GM18861 (cell line): ENCODE measurements around the gene SEPTIN5.

Source experiments
- ATAC-seq: cut with Tn5 transposase; IDR thresholded peaks from one replicate; pipeline ENCODE4 v1.9.1; 2021; ENCODE audit not compliant: unreplicated experiment

The SEPTIN5 gene

GRCh38 chr22:19747551-19747950 is 33.2 kb downstream of the SEPTIN5 start:
- ATAC-seq = no peak

DNA sequence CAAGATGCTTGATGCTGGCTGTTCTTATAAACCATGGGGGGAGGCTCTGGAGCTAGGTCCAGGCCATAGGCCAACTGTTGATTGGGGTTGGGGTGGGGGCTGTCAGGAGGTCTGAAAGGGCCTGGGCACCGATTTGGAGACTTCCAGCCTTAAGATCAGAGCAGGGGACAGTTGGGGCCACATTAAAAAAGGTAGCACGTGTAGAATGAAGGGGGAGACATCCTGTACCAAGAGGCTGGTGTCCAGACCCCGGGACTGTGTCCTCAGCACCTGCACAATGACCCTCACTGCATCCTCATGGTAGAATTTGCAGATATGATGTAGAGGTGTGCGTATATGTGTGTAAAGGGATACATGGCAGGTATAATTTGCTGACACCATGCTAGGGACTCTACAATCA is 33.8 kb downstream of the SEPTIN5 start:
- no peak for ATAC-seq

DNA sequence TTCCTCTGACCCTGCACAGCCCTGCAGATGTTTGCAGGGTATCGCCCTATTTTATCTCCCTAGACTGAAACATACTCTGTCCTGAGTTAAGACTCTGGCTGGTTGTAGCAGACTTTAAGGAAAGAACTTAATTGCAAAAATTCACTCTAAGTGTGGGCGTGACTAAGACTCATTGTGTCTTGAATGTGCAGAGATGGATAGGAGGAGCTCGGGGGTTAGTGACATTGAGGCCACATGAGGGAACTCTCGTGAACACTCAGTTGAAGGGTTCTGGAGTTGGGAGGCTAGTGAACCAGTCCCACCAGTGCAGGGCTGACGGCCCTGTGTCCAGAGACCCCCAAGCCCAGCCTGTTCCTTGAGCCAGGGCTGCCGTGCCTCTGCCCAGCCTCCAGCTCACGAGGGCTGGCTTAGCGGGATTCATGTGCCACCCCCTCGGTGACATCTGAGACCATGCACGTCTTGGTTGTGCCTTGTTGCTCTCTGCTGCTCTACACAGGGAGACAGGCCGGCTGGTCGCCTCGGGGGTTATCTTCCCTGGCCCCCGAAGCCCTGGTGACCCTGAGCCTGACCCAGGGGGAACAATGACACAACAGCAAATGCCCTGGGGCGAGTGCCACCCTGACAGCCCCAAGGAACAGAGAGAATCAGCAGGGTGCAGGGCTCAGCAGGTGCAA is 34.8 kb downstream of the SEPTIN5 start:
- ATAC-seq = no peak

DNA sequence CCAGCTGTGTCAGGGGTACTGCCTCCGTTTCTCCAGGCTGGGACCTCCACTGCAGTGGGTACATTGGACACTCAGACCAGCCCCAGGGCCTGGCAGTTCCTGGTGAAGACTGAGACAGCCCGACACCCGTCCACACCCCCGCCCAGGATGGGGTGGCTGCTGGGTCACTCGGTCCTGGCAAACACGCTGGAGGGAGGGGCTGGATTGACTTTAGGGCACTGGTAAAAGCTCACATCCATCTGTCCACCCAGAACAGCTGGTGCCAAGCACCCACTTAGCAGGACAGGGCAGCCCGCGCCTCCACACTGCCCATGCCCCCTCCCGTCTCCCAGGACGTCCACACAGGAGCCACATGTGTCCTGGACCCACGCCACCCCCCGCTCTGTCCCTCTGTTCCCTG is 35.6 kb downstream of the SEPTIN5 start:
- ATAC-seq = no peak

DNA sequence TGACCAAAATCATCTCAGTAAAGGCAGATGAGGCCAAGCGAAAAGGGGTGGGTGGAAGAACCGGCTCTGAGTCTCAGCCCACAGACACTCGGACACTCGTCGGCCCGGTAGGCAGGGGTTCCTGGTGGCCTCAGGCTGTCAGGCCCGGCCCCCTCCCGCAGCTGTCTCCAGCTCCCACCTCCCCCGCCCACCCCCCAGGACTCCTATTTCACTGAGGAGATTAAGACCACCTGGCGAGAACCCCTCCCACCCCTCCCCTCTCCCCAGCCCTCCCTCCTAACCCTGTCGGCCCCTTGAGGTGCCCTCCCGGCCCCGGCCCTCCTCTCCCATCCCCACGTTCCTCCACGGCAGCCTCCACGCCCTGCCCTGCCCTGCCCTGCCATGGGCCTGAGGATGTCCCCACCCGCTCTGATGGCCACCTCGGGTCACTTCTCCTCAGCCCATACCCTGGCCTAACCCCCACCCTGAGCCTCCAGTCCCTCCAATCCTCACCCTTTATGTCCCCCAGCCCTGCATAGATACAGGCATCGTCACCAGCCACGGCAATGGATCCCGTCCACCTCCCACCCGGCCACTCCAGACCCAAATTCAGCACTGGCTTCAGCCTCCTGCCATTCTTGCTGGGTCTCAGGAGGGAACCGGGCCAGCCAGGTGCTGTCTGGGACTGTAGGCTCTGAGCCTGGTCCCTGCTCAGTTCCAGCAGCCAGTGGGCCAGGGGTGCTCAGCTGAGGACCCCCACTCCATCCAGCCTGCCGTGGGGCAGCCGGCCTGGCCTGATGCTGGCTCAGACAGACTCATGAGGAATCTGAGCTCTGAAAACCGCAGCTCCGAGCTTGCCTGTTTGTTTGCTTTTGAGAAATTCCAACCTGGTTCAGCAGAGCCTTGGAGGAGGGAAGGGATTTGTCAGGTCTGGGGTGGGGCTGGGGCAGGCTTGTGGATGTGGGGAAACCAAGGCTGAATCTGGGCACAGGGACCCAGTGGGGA is 36.5 kb downstream of the SEPTIN5 start:
- no peak for ATAC-seq

- ATAC-seq = no peak
Measured at GRCh38 chr22:19751497-19752245, 37.4 kb downstream of the SEPTIN5 start.

DNA sequence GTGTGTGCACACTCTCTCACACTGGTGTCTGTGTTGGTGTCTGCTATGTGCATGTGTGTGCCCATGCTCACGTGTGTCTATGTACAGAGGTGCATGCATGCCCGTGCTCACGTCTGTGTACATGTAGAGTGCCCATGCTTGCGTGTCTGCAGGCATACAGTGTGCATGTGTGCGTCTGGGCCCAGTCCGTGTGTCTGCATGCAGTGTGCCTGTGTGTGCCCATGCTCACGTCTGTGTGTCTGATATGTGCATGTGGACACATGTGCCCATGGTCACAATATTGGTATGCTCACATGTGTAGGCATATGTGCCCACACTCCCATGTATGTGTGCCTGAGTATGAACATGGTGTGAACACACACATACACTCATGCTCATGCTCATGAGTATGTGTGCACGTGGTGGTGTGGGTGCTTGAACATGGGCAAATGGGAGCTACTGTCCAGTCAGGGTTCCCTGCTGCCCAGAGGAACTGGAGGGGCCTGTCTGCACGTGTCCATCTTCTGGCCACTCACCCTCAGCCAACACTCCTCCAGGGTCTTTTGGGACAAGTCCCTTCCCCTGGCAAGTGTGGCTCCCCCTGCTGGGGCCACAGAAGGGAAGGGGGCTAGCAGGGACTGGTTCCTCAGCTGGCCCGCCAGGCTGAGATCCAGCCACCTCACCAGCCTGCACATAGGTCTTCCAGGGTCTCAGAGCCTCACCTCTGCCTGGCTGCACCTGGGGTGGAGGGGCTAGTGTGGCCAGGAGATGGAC is 39.0 kb downstream of the SEPTIN5 start:
- ATAC-seq = no peak

GRCh38 chr22:19753996-19754700 is 39.8 kb downstream of the SEPTIN5 start:
- no peak for ATAC-seq

- ATAC-seq = no peak
Measured at GRCh38 chr22:19754701-19755144, 40.4 kb downstream of the SEPTIN5 start.

GRCh38 chr22:19755145-19755710 is 40.9 kb downstream of the SEPTIN5 start:
- ATAC-seq = no peak

GRCh38 chr22:19755722-19756287 is 41.5 kb downstream of the SEPTIN5 start:
- no peak for ATAC-seq

GRCh38 chr22:19756288-19757128 is 42.2 kb downstream of the SEPTIN5 start:
- ATAC-seq = no peak

- ATAC-seq = no peak
Measured at GRCh38 chr22:19757140-19757984, 43.1 kb downstream of the SEPTIN5 start.

- no peak for ATAC-seq
Measured at GRCh38 chr22:19757985-19758895, 43.9 kb downstream of the SEPTIN5 start.

GRCh38 chr22:19758896-19759426 is 44.7 kb downstream of the SEPTIN5 start:
- ATAC-seq = no peak

GRCh38 chr22:19759427-19760057 is 45.2 kb downstream of the SEPTIN5 start:
- ATAC-seq = no peak
